GM12872 (cell line): ENCODE results near the gene HTRA3.

Source experiments
- TF ChIP-seq, protein P1 (sequence below): IDR thresholded peaks from 3 replicates; pipeline ENCODE4 v1.5.1; 2011; ENCODE audit warnings: low read depth, mild to moderate bottlenecking, low read length, moderate library complexity; ENCODE audit not compliant: insufficient read depth

The HTRA3 gene

DNA sequence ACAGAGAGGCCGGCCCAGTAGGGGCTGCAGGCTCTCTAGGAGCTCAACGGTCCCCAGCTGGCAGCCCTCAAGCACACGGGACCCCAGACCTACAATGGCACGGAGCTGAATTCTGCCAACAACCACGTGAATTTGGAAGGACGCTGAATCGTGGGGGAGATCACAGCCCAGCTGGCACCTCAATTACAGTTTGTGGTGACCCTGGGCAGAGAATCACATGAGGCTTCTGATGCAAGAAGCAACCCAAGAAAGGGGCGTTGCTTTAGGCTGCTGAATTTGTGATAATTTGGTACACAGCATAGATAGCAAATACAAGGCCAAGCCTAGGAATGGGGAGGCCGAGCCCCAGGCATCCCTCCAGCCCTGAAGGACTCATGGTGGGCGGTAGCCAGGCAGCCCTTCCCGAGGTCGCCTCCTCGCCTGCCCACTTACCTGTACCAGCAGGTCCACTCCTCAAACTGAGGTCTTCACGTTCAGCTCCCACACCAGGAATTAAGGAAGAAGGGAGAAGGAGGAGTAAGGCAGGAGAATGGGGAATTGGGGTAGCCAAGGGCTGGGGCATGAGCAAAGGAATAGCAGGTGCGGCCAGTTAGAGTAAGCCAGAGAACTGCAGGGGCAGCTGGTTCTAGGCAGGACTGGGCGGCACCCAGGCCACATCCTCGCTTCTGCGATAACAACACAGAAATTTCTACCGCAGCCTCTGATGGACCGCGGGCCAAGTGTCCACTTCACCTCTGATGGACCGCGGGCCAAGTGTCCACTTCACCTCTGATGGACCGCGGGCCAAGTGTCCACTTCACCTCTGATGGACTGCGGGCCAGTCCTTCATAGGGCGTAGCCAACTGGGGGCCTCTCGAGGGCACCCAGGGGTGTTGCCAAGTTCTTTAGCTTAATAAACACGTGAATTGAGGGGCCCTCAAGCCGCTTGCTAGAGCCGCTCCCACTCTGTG lies 23.4 kb upstream of the HTRA3 start:
- TF ChIP-seq, protein P1, sequence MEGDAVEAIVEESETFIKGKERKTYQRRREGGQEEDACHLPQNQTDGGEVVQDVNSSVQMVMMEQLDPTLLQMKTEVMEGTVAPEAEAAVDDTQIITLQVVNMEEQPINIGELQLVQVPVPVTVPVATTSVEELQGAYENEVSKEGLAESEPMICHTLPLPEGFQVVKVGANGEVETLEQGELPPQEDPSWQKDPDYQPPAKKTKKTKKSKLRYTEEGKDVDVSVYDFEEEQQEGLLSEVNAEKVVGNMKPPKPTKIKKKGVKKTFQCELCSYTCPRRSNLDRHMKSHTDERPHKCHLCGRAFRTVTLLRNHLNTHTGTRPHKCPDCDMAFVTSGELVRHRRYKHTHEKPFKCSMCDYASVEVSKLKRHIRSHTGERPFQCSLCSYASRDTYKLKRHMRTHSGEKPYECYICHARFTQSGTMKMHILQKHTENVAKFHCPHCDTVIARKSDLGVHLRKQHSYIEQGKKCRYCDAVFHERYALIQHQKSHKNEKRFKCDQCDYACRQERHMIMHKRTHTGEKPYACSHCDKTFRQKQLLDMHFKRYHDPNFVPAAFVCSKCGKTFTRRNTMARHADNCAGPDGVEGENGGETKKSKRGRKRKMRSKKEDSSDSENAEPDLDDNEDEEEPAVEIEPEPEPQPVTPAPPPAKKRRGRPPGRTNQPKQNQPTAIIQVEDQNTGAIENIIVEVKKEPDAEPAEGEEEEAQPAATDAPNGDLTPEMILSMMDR = no peak

DNA sequence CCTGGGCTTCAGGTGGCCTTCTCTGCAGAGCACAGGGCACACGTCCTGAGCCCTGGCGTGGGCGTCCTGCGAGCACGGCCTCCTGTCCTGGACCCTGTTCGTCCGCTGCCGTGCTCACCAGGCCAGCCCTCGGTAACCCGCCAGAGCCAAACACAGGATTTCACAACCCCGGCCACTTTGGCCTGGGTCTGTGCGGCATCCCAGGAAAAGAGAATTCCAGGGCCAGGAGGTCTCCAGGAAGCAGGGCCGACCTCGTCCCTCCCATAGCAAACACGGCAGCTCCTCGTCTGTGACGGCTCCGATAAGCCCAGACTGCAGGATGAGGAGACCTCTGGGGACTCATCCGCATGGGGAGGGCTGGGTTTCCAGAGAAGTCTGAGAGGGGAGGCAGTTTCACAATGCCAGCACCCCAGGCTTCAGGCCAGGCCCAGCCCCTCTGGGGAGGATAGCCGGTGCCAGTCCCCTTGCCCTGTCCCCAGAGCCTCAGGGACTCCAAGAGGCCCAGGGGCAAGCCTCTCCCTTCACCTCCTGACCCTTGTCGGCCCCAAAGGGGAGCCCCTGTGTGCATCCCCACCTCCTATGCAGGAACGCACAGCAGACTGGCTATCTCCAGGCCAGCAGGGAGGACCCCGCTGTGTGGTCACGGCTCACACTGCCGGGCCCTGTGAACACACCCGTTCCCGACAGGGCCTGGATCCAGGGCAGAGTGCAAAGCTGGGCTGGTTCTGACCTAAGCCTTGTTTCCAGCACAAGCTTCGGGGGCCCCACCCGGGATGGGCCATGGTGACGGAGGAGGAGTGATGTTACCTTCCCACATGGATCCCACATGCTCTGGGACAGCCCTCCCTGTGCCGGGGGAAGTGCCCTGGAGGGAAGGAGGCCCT lies 22.3 kb upstream of the HTRA3 start:
- TF ChIP-seq, protein P1 = no peak

DNA sequence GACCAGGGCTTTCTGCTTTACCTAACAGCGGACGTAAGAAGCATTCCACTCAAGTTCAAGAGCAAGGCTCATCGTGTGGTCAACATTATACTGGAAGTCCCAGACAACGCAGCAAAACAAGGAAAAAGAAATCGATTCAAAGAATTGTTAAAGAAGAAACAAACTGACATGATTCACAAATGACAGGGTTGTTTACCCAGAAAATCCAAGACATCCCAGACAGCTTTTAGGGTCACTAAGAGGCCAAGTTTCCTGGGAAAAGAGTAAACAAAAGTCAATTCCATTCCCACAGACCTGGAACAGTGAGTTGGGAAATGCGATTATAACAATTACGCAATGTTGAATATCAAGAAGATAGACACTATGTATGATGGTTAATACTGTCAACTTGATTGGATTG lies 21.5 kb upstream of the HTRA3 start:
- TF ChIP-seq, protein P1 = no peak

DNA sequence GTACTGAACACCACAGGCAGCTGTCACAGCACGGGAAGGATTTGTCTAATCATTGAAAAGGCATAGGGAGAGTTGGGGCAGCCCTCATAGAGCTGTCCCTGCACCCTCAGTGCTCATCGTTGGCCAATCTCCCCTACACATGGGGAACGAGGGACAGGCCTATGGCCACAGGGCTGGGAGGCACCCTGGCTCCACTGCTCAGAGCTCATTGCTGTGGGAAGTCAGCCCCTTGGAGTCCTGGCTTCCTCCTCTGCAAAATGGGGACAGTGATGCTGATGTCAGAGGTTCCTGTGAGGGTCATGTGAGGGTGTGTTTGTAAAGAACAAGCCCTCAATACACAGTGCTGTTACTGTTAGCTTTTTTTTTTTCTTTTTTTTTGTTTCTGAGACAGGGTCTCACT lies 19.3 kb upstream of the HTRA3 start:
- TF ChIP-seq, protein P1 = no peak

DNA sequence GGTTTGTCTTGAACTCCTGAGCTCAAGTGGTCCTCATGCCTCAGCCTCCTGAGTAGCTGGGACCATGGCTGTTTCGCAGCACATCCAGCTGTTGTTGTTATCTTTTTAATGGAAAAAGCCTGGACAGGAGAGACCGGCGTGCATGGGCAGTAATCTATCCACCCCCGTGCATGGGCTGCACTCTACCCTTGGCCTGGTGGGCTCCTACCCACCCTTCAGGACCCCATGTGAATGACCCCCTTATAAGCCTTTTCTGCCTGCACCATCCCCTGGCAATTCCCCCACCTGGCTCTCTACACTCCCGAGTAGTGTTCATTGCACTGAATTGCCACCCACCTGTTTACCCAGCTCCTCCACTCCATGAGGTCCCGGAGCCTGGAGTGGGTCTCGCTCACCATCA lies 18.9 kb upstream of the HTRA3 start:
- TF ChIP-seq, protein P1 = no peak

DNA sequence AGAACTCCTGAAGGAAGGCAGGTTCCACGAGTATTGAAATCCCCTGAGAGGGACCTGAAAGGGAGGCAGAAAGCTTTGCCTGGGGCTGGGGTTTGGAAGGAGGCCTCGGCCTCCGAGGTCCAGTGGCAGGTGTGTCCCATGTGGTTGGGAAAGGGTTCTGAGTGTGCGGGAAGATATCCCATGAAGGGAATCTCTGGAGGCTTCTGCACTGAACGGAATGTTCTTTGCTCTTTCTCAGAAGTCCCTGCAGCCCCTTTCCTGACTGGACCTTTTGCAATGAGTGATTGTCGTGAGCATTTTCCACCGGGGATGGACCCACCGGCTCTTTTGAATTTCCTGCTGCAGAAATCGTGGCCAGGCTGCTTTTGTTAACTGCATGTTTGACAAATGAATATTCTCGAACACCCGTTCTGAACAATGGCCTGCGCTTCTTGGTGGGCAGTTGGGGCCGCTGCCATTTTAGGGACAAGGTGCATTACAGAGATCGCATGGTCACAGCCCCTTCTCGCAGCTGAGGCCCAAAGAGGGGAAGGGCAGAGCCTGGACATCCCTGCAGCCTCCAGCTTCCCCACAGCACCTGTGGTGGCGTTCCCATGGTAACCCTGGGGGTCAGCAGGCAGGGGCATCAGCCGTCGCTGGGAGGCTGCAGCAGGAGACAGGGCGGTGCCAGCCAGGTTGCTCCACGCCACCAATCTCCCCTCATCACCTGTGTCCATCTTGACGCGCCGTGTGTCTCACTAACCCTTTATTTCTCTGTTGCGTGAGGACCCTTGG lies 18.3 kb upstream of the HTRA3 start:
- TF ChIP-seq, protein P1 = no peak
